ENCODE measurements around the gene SCLT1.

The SCLT1 gene

DNA sequence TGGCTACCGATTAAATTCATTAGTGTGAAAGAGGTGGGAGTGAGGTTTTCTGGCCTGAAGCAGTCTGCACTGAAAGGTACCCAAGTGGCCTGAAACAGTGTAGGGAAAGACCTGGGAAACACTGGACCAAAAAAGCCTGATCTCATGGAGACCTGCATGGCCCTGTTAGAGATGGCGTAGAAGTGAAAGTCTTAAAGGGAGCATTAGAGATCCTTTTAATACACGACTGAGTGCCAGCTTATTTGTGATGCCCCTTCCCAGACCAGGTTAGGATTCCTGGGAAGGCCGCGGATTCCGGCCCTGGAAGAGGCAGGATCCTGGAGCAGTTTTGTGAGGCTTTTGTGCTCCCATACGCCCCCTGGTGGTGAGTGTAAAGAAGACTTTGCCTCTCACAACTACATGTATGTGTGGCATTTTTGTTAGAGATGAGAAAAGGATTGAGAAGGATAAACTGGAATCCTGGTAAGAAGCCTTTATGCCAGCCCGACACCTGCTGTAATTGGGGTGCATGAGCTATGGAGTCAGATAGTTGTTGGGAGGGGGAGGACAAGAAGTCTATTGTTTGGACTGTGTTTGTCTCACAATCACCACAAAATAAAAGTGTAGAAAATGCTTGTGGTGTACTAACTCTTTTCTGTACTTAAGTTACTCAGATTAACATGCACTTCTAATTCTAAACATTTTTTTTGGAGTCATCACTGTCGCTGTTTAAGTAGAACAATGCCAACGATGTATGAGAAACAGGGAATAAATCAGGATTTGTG lies 229.8 kb downstream of the SCLT1 start:
- peak; percentile 88 for DNase-seq (ENCODE audit: low read depth)
- TF ChIP-seq, protein P1, sequence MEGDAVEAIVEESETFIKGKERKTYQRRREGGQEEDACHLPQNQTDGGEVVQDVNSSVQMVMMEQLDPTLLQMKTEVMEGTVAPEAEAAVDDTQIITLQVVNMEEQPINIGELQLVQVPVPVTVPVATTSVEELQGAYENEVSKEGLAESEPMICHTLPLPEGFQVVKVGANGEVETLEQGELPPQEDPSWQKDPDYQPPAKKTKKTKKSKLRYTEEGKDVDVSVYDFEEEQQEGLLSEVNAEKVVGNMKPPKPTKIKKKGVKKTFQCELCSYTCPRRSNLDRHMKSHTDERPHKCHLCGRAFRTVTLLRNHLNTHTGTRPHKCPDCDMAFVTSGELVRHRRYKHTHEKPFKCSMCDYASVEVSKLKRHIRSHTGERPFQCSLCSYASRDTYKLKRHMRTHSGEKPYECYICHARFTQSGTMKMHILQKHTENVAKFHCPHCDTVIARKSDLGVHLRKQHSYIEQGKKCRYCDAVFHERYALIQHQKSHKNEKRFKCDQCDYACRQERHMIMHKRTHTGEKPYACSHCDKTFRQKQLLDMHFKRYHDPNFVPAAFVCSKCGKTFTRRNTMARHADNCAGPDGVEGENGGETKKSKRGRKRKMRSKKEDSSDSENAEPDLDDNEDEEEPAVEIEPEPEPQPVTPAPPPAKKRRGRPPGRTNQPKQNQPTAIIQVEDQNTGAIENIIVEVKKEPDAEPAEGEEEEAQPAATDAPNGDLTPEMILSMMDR (IDR thresholded peaks at IDR 0.05; ENCODE audit: low read length, missing control alignments): peak; percentile 93
- no peak overlapping the region for H3K4me3 ChIP-seq (replicated peaks; ENCODE audit: low read depth, low read length)

DNA sequence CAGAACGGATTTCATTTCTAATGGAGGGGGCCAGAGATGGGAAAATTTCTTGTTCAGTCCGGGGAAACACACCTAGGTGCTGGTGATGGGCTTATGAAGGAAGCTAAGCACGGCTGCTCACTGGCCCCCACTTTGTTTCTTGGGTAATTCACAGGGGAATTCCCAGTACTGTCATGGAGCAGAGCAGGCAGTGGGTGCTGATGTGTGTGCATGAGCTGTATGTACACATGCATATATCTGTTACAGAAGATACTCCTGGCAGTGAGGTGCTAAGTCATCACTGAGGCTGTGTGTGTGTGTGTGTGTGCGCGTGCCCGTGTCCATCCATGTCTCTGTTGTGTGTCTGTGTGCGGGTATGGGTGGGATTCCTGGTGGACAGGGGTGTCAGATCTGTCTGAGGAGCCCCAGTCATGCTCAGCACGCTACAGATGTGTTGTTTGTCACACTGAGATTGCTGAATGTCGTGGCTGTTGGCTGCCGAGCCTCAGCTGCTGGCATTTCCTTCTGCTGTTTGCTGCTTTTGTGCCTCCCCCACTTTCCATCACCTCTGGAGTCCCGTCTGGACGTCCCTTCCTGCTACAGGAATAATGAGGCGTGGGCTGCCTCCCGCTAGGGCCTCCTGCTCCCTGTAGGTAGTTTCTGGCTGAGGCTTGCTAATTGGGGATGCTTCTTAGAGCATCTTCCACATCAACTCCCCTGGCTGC lies 230.6 kb downstream of the SCLT1 start:
- no peak for DNase-seq (ENCODE audit: low read depth)
- TF ChIP-seq, protein P1 (IDR thresholded peaks at IDR 0.05; ENCODE audit: low read length, missing control alignments): no peak
- no peak overlapping the region for H3K4me3 ChIP-seq (replicated peaks; ENCODE audit: low read depth, low read length)

DNA sequence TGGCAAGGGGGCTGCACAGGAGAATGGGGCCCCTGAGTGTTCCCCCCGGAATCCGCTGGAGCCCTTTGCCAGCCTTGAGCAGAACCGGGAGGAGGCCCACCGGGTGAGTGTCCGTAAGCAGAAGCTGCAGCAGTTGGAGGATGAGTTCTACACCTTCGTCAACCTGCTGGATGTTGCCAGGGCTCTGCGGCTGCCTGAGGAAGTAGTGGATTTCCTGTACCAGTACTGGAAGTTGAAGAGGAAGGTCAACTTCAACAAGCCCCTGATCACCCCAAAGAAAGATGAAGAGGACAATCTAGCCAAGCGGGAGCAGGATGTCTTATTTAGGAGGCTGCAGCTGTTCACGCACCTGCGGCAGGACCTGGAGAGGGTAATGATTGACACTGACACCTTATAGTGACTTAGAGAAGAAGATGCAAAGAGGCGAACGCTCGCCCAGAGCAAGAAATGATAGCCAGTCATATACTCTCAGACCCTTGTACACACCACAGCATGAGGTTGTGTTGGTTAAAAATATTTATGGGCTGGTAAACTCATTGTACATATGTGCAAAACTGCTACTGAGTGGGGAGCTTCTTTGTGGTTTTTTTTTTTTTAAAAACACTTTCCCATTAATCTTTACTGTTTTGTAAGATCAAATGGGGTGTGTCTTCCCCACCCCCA lies 231.4 kb downstream of the SCLT1 start:
- H3K4me3 ChIP-seq (replicated peaks; ENCODE audit: low read depth, low read length): no peak overlapping the region
- no peak for DNase-seq (ENCODE audit: low read depth)
- TF ChIP-seq, protein P1 (IDR thresholded peaks at IDR 0.05; ENCODE audit: low read length, missing control alignments): no peak

DNA sequence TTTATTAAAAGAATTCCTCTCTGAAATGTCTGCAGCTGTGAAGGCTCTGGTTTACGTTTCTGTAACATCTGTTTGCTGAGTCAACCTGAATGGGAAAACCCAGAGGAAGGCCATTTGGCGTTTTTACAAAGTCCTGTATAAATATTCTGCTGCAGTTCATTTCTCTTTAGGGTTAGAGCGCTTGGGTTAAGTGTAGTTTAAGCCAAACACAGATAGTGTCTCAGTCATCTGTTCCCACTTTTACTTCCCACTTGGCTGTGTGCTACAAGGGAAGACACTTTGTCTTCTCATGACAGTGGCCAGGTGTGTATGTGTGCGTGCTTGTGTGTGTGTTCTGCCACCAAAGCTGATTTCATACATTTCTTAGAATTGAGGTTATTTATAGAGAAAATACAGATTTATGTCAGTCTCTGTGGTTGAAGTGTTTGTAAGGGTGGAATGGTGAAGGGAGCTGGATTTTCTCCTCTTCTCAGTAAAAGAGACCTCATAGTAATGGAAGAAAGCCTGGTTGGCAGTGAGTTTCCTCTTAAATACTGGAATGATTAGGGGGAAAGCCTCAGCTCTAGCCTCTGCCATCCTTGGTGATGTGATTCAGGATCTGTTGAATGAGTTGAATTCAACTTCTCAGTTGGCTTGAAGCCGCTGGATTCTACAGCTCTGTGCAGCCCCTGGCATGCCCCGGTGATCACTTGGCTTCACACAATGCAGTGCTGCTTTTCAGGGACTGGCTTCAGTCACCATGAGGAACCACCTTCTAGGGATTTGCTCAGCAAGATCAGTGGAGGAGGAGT lies 233.3 kb downstream of the SCLT1 start:
- DNase-seq (ENCODE audit: low read depth): peak; percentile 63
- TF ChIP-seq, protein P1 (IDR thresholded peaks at IDR 0.05; ENCODE audit: low read length, missing control alignments): no peak
- no peak overlapping the region for H3K4me3 ChIP-seq (replicated peaks; ENCODE audit: low read depth, low read length)

DNA sequence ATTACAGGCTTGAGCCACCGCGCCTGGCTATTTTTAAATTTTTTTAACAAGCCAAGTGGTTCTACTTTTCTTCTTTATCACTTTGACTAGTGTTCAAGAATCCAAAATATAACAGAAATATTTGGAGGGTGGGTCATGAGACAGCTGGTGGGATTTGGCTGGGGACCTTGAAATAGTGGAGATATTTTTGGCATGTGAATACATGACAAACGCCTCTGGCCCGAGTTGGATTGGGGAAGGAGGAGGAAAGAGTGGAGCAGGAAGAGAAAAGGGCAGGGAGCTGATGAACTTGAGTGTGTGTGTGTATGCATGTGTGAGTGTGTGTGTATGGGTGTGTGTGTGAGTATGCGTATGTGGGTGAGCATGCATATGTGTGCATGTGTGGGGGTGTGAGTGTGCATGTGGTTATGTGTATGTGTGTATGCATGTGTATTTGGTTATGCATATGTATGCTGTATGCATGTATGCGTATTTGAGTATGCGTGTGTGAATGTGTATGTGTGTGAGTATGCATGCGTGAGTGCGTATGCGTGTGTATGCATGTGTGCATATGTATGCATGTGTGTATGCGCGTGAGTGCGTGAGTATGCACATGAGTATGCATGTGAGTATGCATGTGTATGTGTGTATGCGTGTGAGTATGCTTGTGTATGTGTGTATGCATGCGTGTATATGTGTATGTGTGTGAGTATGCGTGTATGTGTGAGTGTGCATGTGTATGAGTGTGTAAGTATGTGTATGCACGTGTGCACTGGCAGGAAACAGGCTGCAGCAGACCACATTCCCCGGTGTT lies 234.3 kb downstream of the SCLT1 start:
- DNase-seq (ENCODE audit: low read depth): peak; percentile 72
- H3K4me3 ChIP-seq (replicated peaks; ENCODE audit: low read depth, low read length): no peak overlapping the region
- TF ChIP-seq, protein P1 (IDR thresholded peaks at IDR 0.05; ENCODE audit: low read length, missing control alignments): no peak

DNA sequence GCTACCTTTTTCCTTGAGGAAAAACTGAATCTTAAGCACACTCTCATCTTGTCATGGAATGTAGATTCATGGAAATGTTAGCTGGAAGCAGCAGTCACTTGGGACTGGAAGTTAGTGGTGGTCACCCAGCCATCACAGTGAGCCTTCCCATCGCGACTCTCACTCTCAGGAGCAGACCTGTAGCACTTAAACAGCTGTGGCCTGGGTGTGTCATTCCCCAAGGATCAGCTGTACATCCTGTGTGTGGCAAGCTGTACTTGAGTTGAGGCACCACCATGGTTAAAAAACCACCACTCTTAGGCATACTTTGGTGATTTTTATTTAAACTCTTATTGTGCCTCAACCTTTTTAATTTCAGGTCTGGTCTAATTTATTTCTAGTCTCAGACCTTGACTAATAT lies 237.1 kb downstream of the SCLT1 start:
- TF ChIP-seq, protein P1 (IDR thresholded peaks at IDR 0.05; ENCODE audit: low read length, missing control alignments): no peak
- no peak for DNase-seq (ENCODE audit: low read depth)
- H3K4me3 ChIP-seq (replicated peaks; ENCODE audit: low read depth, low read length): no peak overlapping the region
